Upper lobe of left lung (tissue), 4 donors: ENCODE results near the gene ZFHX3.

Experiments
- POLR2A ChIP-seq, 4 donors: fragments of 450-650 bp; IDR thresholded peaks; one replicate each; pipeline ENCODE4 v1.5.1; 2016 to 2017; ENCODE audit warnings: antibody characterized with exemption in 4 of 4, mild to moderate bottlenecking in 2 of 4
- POLR2AphosphoS5 ChIP-seq, 2 donors: sonication (generic); formaldehyde crosslinking; IDR thresholded peaks; one replicate each; pipeline ENCODE4 v1.5.1; 2017; ENCODE audit warnings: antibody characterized with exemption in 2 of 2
- TF ChIP-seq, protein P1 (sequence below), 6 experiments: fragments of 450-650 bp in 4 of 6; fragments of 200-600 bp in 2 of 6; sonication (generic) in 2 of 6; IDR thresholded peaks; one replicate each; pipeline ENCODE4 v1.5.1; 2016 to 2019; ENCODE audit warnings: antibody characterized with exemption in 6 of 6

- TF ChIP-seq, protein P1, sequence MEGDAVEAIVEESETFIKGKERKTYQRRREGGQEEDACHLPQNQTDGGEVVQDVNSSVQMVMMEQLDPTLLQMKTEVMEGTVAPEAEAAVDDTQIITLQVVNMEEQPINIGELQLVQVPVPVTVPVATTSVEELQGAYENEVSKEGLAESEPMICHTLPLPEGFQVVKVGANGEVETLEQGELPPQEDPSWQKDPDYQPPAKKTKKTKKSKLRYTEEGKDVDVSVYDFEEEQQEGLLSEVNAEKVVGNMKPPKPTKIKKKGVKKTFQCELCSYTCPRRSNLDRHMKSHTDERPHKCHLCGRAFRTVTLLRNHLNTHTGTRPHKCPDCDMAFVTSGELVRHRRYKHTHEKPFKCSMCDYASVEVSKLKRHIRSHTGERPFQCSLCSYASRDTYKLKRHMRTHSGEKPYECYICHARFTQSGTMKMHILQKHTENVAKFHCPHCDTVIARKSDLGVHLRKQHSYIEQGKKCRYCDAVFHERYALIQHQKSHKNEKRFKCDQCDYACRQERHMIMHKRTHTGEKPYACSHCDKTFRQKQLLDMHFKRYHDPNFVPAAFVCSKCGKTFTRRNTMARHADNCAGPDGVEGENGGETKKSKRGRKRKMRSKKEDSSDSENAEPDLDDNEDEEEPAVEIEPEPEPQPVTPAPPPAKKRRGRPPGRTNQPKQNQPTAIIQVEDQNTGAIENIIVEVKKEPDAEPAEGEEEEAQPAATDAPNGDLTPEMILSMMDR (IDR thresholded peaks at IDR 0.05): no peak
- TF ChIP-seq POLR2A (IDR thresholded peaks at IDR 0.05) (no peak), POLR2AphosphoS5 (IDR thresholded peaks at IDR 0.05) (no peak)
Observed at GRCh38 chr16:72886346-72886974, 161.5 kb downstream of the ZFHX3 start.
